Esophagus muscularis mucosa (tissue), 4 donors: ENCODE measurements around the gene ZNF563. TPM values are rescaled to one million over a fixed set of nuclear protein-coding genes. Genes with fewer than 3 reads are reported as not detected.
"Not testable (repeated sequence)": the region's sequence is repeated elsewhere in the genome, so short reads cannot be mapped to it uniquely, and the experiment has no call there.

Experiments
- DNase-seq: peaks from one replicate; pipeline ENCODE4 v3.0.0-alpha.2; 2017; ENCODE audit errors: extremely low spot score
- H3K27ac ChIP-seq, 4 donors: fragments of 200-600 bp; sonication (generic); replicated peaks in 1 of 4; 1 replicate in 3 of 4; 2 replicates in 1 of 4; pipeline ENCODE4 v1.5.1; 2016 to 2019; ENCODE audit warnings: mild to moderate bottlenecking in 1 of 4
- H3K27me3 ChIP-seq, 4 donors: fragments of 200-600 bp; sonication (generic); one replicate each; pipeline versions ENCODE4 v1.5.1 to v1.6.0; 2016 to 2019
- H3K36me3 ChIP-seq, 4 donors: fragments of 200-600 bp; sonication (generic); one replicate each; pipeline ENCODE4 v1.5.1; 2016 to 2019
- H3K4me1 ChIP-seq, 4 donors: fragments of 200-600 bp; sonication (generic); one replicate each; pipeline ENCODE4 v1.5.1; 2016 to 2019
- H3K4me3 ChIP-seq, 4 donors: fragments of 200-600 bp; sonication (generic); 1 replicate in 2 of 4; 2 replicates in 2 of 4; pipeline ENCODE4 v1.5.1; 2016 to 2019; ENCODE audit warnings: mild to moderate bottlenecking in 4 of 4, moderate library complexity in 1 of 4
- H3K9me3 ChIP-seq, 4 donors: fragments of 200-600 bp; sonication (generic); 1 replicate in 3 of 4; 2 replicates in 1 of 4; pipeline ENCODE4 v1.5.1; 2016 to 2019
- EP300 ChIP-seq: sonication (generic); formaldehyde crosslinking; IDR thresholded peaks from one replicate; pipeline ENCODE4 v1.6.1; 2017; ENCODE audit warnings: antibody characterized with exemption
- POLR2A ChIP-seq: fragments of 450-650 bp; IDR thresholded peaks from one replicate; pipeline ENCODE4 v1.6.1; 2017; ENCODE audit warnings: antibody characterized with exemption, moderate library complexity, mild to moderate bottlenecking, low read depth
- POLR2AphosphoS5 ChIP-seq, 2 donors: sonication (generic); formaldehyde crosslinking; IDR thresholded peaks; one replicate each; pipeline ENCODE4 v1.6.1; 2017; ENCODE audit warnings: antibody characterized with exemption in 2 of 2
- WGBS: methylation state at CpG from one replicate; pipeline ENCODE4 v1.1.5; 2018; 5-methylcytosine and 5-hydroxymethylcytosine counted together
- intact Hi-C: fragments of 100-400 bp; cut with DNase I; formaldehyde crosslinking; loops from one replicate; pipeline ENCODE4 v1.15.1; 2023
- total RNA-seq, 4 donors: library from RNA; depleted of rRNA; stranded (reverse); fragments of >200 nt; gene quantifications; one replicate each; pipeline versions ENCODE4 v1.1.0 to v1.2.1, GENCODE V29; 2016
- TF ChIP-seq, protein P1 (sequence below), 3 experiments: fragments of 200-600 bp in 2 of 3; fragments of 450-650 bp in 1 of 3; sonication (generic) in 2 of 3; IDR thresholded peaks; one replicate each; pipeline ENCODE4 v1.5.1; 2017 to 2019; ENCODE audit warnings: antibody characterized with exemption in 3 of 3, mild to moderate bottlenecking in 2 of 3, moderate library complexity in 1 of 3

ZNF563 gene
- total RNA-seq, 4 donors from 2014 or later: 2.3 to 3.4 (median 2.9) TPM

- Histone ChIP-seq H3K4me1 (peaks cover 15 to 22% (median 18%) of the 10 kb centered on the region in 4 donors), H3K36me3 (no peaks in the 10 kb centered on the region), H3K27ac (peak within 1 kb of the TSS; percentile 84 to 98 (median 90)), H3K4me3 (peak within 1 kb of the TSS; percentile 65 to 96 (median 82)), H3K9me3 (no peaks in the 10 kb centered on the region), H3K27me3 (no peaks in the 10 kb centered on the region)
- intact Hi-C loops: no loop called here
- peak; percentile 88 to 92 for TF ChIP-seq POLR2AphosphoS5 (IDR thresholded peaks at IDR 0.05)
- peak; percentile 18 for TF ChIP-seq EP300
- peak; percentile 64 for TF ChIP-seq POLR2A
- TF ChIP-seq, protein P1, sequence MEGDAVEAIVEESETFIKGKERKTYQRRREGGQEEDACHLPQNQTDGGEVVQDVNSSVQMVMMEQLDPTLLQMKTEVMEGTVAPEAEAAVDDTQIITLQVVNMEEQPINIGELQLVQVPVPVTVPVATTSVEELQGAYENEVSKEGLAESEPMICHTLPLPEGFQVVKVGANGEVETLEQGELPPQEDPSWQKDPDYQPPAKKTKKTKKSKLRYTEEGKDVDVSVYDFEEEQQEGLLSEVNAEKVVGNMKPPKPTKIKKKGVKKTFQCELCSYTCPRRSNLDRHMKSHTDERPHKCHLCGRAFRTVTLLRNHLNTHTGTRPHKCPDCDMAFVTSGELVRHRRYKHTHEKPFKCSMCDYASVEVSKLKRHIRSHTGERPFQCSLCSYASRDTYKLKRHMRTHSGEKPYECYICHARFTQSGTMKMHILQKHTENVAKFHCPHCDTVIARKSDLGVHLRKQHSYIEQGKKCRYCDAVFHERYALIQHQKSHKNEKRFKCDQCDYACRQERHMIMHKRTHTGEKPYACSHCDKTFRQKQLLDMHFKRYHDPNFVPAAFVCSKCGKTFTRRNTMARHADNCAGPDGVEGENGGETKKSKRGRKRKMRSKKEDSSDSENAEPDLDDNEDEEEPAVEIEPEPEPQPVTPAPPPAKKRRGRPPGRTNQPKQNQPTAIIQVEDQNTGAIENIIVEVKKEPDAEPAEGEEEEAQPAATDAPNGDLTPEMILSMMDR (IDR thresholded peaks at IDR 0.05): peak; percentile 54 to 83 (median 76)
- WGBS: under 1% methylated on average over 22 of the region's 51 CpGs
- DNase-seq: peak; percentile 99
Observed at GRCh38 chr19:12365236-12366162, 32.1 kb upstream of the ZNF563 start, which contains the start of gene ZNF442. Gene ZNF442, minus strand, starts transcription at chr19:12365683. Its CDS starts 2,052 bp downstream, at chr19:12363631.

- Histone ChIP-seq H3K27me3 (no peaks in the 10 kb centered on the region), H3K27ac (peak overlapping the region; percentile 84 to 98 (median 90)), H3K36me3 (no peaks in the 10 kb centered on the region), H3K4me3 (peak overlapping the region; percentile 65 to 96 (median 82)), H3K4me1 (peaks cover 15 to 22% (median 18%) of the 10 kb centered on the region in 4 donors), H3K9me3 (no peaks in the 10 kb centered on the region)
- DNase-seq: no peak
- intact Hi-C loops: no loop called here
- 10% methylated on average over 12 of the region's 28 CpGs for WGBS
- TF ChIP-seq, protein P1 (IDR thresholded peaks at IDR 0.05): no peak
- no peak for TF ChIP-seq POLR2AphosphoS5 (IDR thresholded peaks at IDR 0.05)
- no peak for TF ChIP-seq EP300
- no peak for TF ChIP-seq POLR2A
Observed at GRCh38 chr19:12364391-12365235, 31.2 kb upstream of the ZNF563 start.

- not testable (repeated sequence) for H3K36me3 ChIP-seq
- WGBS: 86% methylated on average over 7 of the region's 30 CpGs
Observed at GRCh38 chr19:12362236-12362635, 28.8 kb upstream of the ZNF563 start.

DNA sequence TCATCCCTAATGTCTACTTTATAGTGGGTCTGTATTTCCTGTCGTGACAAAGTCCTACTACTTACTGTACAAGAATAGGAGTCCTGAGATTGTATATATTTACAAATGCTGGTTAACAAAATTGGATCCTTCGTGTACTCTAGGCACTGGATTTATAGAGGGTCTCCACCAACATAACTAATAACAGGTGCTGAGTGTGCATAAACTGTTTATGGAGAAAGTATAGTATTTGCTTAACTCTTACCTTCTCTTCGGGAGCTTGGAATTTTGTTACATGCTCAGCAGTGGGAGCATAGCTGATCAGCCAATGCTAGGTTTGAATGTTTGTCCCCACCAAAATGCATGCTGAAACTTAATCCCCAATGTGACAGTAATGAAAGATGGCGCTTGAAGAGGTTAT is 19.9 kb upstream of the ZNF563 start:
- 95% methylated on average over 4 of the region's 4 CpGs for WGBS
- H3K27ac ChIP-seq: no peak overlapping the region
- TF ChIP-seq, protein P1 (IDR thresholded peaks at IDR 0.05): no peak
- no peak for TF ChIP-seq POLR2AphosphoS5 (IDR thresholded peaks at IDR 0.05)
- TF ChIP-seq EP300: no peak
- no peak for TF ChIP-seq POLR2A
- no peak overlapping the region for H3K4me3 ChIP-seq
- H3K36me3 ChIP-seq: peaks cover 16 to 35% (median 30%) of the 10 kb centered on the region in 4 donors
- DNase-seq: no peak
- H3K9me3 ChIP-seq: peaks cover 0 to 48% (median 36%) of the 10 kb centered on the region in 4 donors
- intact Hi-C loops: no loop called here
- no peaks in the 10 kb centered on the region for H3K4me1 ChIP-seq
- no peaks in the 10 kb centered on the region for H3K27me3 ChIP-seq

More at GRCh38 chr19:12362236-12362635, 28.8 kb upstream of the ZNF563 start:
- not testable (repeated sequence) for DNase-seq, H3K27ac ChIP-seq, H3K4me3 ChIP-seq, H3K27me3 ChIP-seq, H3K9me3 ChIP-seq
- peaks cover 15 to 22% (median 18%) of the 10 kb centered on the region in 4 donors for H3K4me1 ChIP-seq
- intact Hi-C loops: loop anchor here (2.0 kb wide), 1 partner anchor 65 kb away; no protein-coding TSS in a partner anchor

- H3K36me3 ChIP-seq: peaks cover 16 to 35% (median 30%) of the 10 kb centered on the region in 4 donors
- H3K27ac ChIP-seq: no peak overlapping the region
- no peaks in the 10 kb centered on the region for H3K27me3 ChIP-seq
- no peak for DNase-seq
- no peak for TF ChIP-seq EP300
- TF ChIP-seq POLR2A: no peak
- TF ChIP-seq, protein P1 (IDR thresholded peaks at IDR 0.05): no peak
- no peak for TF ChIP-seq POLR2AphosphoS5 (IDR thresholded peaks at IDR 0.05)
- 98% methylated on average over 5 of the region's 5 CpGs for WGBS
- H3K4me1 ChIP-seq: no peaks in the 10 kb centered on the region
- intact Hi-C loops: no loop called here
- peaks cover 0 to 64% (median 38%) of the 10 kb centered on the region in 4 donors for H3K9me3 ChIP-seq
- H3K4me3 ChIP-seq: no peak overlapping the region
Observed at GRCh38 chr19:12350890-12351197, 17.4 kb upstream of the ZNF563 start.
